HG02678 (cell line): Measurements from ENCODE around the gene MRGPRF.
"Not testable (repeated sequence)": the region's sequence is repeated elsewhere in the genome, so short reads cannot be mapped to it uniquely, and the experiment has no call there.

Experiments
- ATAC-seq: cut with Tn5 transposase; IDR thresholded peaks from one replicate; pipeline ENCODE4 v1.9.1; 2021; ENCODE audit warnings: mild to moderate bottlenecking, moderate library complexity; ENCODE audit not compliant: unreplicated experiment

MRGPRF gene

GRCh38 chr11:69004411-69005182 lies 8.4 kb downstream of the MRGPRF start:
- ATAC-seq, result no peak

- no peak for ATAC-seq
These were observed 9.1 kb downstream of the MRGPRF start for GRCh38 chr11:69003866-69004367.

- no peak for ATAC-seq
These were observed 9.7 kb downstream of the MRGPRF start for GRCh38 chr11:69003301-69003865.

- no peak for ATAC-seq
These were observed 10.3 kb downstream of the MRGPRF start for GRCh38 chr11:69002570-69003231.

DNA sequence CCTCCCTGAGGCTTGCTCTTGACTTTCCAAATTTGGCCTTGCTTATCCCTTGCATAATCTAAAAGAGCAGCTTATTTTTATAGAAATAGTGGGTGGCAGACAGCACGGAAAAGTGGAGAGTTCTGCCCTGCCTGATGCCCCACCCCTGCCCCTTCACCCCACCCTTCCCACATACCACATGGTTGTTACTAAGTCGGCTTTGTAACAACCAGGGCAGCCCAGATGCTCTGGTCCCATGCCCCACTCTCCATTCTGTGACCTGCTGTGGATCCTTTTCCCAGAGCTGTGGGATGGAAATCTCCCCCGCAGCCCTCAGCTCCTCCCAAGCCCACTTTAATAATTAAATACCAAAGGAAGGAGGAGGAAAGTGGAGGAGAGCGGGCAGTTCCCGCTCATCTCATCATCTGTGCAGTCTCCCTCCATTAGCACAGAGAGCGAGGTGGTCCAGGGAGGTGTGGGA lies 10.9 kb downstream of the MRGPRF start:
- ATAC-seq, result no peak

- ATAC-seq, result no peak
These were observed 11.6 kb downstream of the MRGPRF start for GRCh38 chr11:69001243-69002081.

- ATAC-seq, result no peak
These were observed 12.2 kb downstream of the MRGPRF start for GRCh38 chr11:69000831-69001242.

DNA sequence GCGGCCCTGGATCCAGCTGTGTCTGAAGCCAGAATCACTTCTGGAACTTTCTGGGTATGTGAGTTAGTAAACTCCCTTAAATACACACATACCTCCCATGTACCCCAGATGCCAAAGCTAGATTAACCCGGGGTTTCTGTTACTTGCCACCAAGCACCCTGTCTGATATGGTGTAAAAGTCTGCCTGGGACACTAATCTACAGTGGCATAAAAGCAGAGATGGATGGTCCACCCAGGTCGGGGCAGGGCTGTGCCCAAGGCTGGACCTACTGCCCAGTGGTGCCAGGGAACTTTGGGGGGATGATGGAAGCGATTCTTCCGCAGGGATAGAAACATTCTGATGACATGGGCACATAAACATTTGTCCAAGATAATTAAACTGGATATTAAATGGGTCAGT lies 12.7 kb downstream of the MRGPRF start:
- no peak for ATAC-seq

GRCh38 chr11:68999748-69000355 lies 13.2 kb downstream of the MRGPRF start:
- not testable (repeated sequence) for ATAC-seq

GRCh38 chr11:68999093-68999747 lies 13.8 kb downstream of the MRGPRF start:
- ATAC-seq, result no peak

- no peak for ATAC-seq
These were observed 14.6 kb downstream of the MRGPRF start for GRCh38 chr11:68998390-68998911.

- no peak for ATAC-seq
These were observed 15.1 kb downstream of the MRGPRF start for GRCh38 chr11:68997995-68998348.

DNA sequence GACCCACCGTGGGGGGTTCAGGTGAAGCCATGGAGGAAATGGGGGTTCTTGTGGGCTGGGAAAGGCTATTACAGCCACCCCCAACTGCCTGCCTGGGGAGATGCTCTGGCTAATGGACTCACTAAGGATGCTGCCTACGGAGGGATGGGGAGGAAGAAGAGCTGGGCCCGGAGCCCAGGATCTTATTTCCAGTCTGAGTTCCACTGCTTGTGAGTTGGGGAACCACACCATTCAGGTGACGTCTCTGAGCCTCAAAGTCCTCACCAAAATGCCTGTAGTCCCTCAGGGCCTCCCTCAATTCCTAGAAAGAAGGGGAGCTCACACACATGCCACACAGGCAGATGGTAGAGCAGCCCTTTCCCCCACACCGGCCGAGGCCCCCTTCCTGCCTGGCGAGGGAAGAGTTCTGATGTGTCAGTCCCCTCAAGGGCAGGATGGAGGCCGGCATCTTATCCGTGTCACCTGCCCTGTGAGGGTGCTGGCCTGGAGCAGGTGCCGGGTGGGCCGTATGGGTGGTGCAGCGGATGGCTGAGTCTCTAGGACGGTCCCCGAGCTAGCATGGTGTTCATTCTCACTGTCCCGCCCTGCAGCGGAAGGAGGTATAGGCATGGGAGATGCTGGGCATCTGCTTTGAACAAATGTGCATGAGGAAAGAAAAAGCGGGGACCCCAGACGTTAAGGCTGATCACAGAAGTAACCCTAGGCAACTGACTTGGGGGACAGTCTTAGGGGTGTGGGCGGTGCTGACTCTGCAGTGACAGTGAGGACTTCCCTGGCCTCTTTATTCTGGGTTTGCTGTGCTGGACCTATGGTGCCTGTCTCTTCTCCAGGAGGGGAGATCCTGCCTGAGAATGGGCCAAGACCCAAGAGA lies 15.7 kb downstream of the MRGPRF start:
- ATAC-seq, result no peak

DNA sequence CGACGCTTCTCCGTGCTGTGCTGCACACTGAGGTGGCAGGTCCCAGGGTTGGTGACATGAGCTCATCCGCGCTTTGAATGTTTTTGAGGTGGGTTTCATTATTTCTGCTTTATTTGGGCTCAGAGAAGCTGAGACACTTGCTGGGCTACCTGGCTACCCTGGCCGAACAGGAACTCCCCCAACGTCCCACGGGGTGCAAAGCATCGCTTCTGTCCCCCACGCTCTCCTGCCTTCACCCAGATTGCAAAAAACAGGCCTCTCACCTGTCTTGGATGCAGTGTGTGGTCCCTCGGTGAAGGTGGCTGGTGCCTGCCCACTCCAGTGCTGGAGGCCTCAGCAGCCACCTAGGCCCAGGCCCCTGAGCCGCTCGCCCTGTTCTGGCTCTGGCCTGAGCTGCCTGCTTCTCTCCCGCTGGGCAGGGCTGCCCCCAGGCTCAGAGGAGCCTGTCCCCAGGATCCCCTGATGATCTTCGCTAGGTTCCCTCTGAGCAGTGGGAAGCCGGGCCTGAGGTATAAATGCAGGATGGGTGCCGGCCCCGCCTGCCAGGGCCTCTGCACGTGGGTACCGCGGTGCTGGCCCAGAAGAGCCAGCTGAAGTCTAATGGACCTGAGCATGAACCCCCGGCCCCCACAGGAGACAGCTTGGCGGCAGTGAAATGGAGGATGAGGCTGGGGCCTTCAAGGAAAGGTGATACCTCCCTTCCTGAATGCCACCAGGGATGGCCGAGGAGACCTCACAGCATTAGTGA lies 16.5 kb downstream of the MRGPRF start:
- ATAC-seq, result no peak

- ATAC-seq, result no peak
These were observed 18.2 kb downstream of the MRGPRF start for GRCh38 chr11:68994894-68995285.

- ATAC-seq, result no peak
These were observed 18.7 kb downstream of the MRGPRF start for GRCh38 chr11:68994161-68994893.

GRCh38 chr11:68993546-68993945 lies 19.5 kb downstream of the MRGPRF start:
- ATAC-seq, result no peak
